ENCODE results near the gene TRMT112.

- TF ChIP-seq, protein P1, sequence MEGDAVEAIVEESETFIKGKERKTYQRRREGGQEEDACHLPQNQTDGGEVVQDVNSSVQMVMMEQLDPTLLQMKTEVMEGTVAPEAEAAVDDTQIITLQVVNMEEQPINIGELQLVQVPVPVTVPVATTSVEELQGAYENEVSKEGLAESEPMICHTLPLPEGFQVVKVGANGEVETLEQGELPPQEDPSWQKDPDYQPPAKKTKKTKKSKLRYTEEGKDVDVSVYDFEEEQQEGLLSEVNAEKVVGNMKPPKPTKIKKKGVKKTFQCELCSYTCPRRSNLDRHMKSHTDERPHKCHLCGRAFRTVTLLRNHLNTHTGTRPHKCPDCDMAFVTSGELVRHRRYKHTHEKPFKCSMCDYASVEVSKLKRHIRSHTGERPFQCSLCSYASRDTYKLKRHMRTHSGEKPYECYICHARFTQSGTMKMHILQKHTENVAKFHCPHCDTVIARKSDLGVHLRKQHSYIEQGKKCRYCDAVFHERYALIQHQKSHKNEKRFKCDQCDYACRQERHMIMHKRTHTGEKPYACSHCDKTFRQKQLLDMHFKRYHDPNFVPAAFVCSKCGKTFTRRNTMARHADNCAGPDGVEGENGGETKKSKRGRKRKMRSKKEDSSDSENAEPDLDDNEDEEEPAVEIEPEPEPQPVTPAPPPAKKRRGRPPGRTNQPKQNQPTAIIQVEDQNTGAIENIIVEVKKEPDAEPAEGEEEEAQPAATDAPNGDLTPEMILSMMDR (conservative IDR thresholded peaks at IDR 0.05; ENCODE audit: low read depth in 2 of 2): peak; percentile 18 to 28; a peak in 3 of 4 replicates
- TF ChIP-seq POLR2AphosphoS5 (IDR thresholded peaks at IDR 0.05; ENCODE audit: low read depth) (no peak), EZH2 (IDR thresholded peaks at IDR 0.05; ENCODE audit: low read depth, unreplicated experiment) (no peak), EZH2phosphoT487 (IDR thresholded peaks at IDR 0.05; ENCODE audit: unreplicated experiment) (no peak), REST (IDR thresholded peaks at IDR 0.05; ENCODE audit: unreplicated experiment) (no peak), CREB1 (CRISPR knock-in tag; IDR thresholded peaks at IDR 0.05; ENCODE audit: low read depth) (no peak), JUNB (IDR thresholded peaks at IDR 0.05; ENCODE audit: unreplicated experiment) (no peak), ZNF114 (CRISPR knock-in tag; IDR thresholded peaks at IDR 0.05) (no peak), ZNF331 (CRISPR knock-in tag; IDR thresholded peaks at IDR 0.05; ENCODE audit: low read depth) (no peak)
- TF ChIP-seq, protein P2, sequence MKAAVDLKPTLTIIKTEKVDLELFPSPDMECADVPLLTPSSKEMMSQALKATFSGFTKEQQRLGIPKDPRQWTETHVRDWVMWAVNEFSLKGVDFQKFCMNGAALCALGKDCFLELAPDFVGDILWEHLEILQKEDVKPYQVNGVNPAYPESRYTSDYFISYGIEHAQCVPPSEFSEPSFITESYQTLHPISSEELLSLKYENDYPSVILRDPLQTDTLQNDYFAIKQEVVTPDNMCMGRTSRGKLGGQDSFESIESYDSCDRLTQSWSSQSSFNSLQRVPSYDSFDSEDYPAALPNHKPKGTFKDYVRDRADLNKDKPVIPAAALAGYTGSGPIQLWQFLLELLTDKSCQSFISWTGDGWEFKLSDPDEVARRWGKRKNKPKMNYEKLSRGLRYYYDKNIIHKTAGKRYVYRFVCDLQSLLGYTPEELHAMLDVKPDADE (IDR thresholded peaks at IDR 0.05): no peak
Observed at GRCh38 chr11:64316672-64317324, 561 bp downstream of the TRMT112 start.

All from GM23338 (cell line).